ENCODE results near the gene BUD23. TPM values are rescaled to one million over a fixed set of nuclear protein-coding genes. Genes with fewer than 3 reads are reported as not detected.
"Not testable (repeated sequence)": the region's sequence is repeated elsewhere in the genome, so short reads cannot be mapped to it uniquely, and the experiment has no call there.

Gene BUD23
- total RNA-seq, 2 experiments from 2014 or later = 117 to 124 TPM

DNA sequence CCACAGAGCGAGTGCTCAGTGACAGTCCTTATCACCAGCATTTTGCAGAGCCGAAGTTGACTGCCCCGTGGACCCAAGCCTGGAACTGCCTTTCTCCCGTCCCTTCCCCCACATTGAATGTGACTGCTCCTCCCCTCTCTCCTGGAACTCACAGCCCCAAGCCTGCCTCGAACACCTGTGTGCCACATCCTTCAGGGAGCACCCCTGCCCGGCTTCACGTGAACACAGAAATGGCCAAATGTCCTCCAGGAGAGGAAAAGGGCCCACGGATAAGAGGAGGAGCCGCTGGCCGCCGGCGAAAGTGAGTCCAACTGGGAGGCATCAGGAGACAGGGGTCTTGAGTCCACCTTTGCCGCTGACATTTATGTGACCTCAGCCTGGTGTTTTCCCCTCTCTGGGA lies 19.8 kb downstream of the BUD23 start:
- no peak overlapping the region for H3K27ac Mint-ChIP-seq
- H3K9me3 Mint-ChIP-seq = no peaks in the 10 kb centered on the region

DNA sequence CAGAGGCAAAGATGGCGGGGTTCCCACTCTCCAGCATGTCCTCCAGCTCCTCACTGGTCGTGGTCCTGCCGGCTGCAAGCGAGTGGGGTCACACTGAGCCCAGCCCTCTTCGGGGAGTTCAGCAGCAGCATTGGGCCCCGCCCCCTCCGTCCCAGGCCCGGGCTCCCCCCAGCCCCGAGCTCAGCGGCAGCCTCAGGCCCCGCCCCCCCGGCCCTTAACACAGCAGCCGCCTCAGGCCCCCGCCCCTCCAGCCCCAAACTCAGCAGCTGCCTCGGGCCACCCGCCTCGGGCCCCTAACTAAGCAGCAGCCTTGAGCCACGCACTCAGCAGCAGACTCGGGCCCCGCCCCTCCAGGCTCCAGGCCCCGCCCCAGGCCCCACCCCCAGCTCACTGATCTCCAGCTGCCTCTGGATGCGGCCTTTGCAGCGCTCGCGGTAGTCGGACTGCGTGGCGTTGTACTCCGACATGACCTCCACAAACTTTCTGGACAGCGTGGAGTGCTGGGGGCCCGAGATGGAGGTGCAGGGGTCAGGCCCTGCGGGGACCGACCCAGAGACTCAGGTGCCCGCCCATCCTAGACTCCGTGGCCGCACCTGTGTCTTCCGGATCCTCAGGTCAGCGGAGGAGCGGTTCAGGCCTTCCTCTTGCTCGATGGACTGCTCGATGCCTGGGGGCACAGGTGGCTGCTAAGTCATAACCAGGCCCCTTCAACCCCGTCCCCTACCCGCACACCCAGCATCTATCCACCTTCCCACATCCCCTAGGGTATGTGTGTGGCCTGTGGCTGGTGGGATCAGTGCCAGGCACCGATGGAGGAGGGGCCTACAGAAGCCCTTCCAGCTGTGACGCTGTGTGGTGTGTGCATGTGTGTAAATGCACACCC lies 20.6 kb downstream of the BUD23 start:
- H3K27me3 Mint-ChIP-seq = no peaks in the 10 kb centered on the region
- no peak overlapping the region for H3K4me3 Mint-ChIP-seq
- H3K4me1 Mint-ChIP-seq = peaks cover 12% of the 10 kb centered on the region
- peak; percentile 43 for DNase-seq
- H3K9me3 Mint-ChIP-seq = no peaks in the 10 kb centered on the region
- peaks cover 12% of the 10 kb centered on the region for H3K36me3 Mint-ChIP-seq
- H3K27ac Mint-ChIP-seq = no peak overlapping the region

More for the DNA sequence above, 19.8 kb downstream of the BUD23 start:
- Mint-ChIP-seq H3K4me3 (no peak overlapping the region), H3K4me1 (peaks cover 12% of the 10 kb centered on the region), H3K27me3 (no peaks in the 10 kb centered on the region), H3K36me3 (peaks cover 15% of the 10 kb centered on the region)
- DNase-seq = no peak

DNA sequence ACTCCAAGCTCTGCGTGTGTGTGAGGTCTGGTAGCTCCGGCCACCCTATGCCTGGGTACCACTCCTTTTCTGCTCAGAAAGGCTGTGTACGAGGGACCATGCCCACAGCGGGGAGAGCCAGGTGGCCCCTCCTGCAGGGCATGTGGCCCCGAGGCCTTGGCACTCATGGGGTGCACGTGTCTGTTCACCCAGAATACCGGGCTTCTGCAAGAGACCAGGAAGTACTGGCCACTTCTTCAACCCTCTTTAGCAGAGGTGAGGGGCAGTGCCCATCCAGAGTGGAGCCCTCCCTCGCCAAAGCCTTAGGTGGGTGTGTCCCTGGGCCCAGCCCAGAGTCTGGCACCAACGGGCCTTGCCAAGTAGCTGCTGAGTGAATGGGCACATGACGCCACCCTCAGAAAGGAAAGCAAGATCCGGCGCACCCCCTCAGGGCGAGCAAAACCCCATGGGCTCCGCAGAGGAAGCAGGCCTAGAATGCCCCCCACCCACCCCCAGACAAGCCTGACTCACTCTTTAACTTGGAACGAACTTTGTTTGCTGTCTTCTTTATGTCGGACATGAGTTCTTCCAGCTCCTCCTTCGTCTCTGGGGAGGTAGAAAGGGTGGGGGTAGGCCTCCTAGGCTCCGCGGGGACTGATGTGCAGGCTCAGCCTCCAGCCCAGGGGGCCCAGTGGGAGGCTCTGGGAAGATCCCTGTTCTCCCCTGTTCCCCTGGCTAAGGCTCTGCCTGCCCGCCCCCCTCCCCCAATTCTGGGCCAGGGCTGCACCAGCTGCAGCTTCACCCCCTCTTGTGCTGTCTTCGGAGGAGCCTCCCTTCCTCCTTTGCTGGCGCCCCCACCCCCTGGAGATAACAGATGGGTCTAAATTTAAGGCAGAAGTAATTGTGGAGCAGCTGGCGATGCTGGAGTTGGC lies 21.5 kb downstream of the BUD23 start:
- Mint-ChIP-seq H3K27ac (no peak overlapping the region), H3K36me3 (peaks cover 12% of the 10 kb centered on the region), H3K27me3 (no peaks in the 10 kb centered on the region), H3K4me3 (no peak overlapping the region), H3K4me1 (peaks cover 12% of the 10 kb centered on the region), H3K9me3 (no peaks in the 10 kb centered on the region)
- no peak for DNase-seq

GRCh38 chr7:73705551-73705920 lies 22.1 kb downstream of the BUD23 start:
- H3K4me3 Mint-ChIP-seq = no peak overlapping the region
- no peaks in the 10 kb centered on the region for H3K9me3 Mint-ChIP-seq
- H3K36me3 Mint-ChIP-seq = peaks cover 12% of the 10 kb centered on the region
- H3K27me3 Mint-ChIP-seq = no peaks in the 10 kb centered on the region
- DNase-seq = no peak
- H3K4me1 Mint-ChIP-seq = peaks cover 12% of the 10 kb centered on the region
- no peak overlapping the region for H3K27ac Mint-ChIP-seq

- peak; percentile 27 for DNase-seq
- Mint-ChIP-seq H3K4me3 (no peak overlapping the region), H3K9me3 (no peaks in the 10 kb centered on the region), H3K36me3 (peaks cover 12% of the 10 kb centered on the region), H3K27ac (no peak overlapping the region), H3K4me1 (peaks cover 12% of the 10 kb centered on the region), H3K27me3 (no peaks in the 10 kb centered on the region)
These were observed 23.0 kb downstream of the BUD23 start for GRCh38 chr7:73706126-73707044.

DNA sequence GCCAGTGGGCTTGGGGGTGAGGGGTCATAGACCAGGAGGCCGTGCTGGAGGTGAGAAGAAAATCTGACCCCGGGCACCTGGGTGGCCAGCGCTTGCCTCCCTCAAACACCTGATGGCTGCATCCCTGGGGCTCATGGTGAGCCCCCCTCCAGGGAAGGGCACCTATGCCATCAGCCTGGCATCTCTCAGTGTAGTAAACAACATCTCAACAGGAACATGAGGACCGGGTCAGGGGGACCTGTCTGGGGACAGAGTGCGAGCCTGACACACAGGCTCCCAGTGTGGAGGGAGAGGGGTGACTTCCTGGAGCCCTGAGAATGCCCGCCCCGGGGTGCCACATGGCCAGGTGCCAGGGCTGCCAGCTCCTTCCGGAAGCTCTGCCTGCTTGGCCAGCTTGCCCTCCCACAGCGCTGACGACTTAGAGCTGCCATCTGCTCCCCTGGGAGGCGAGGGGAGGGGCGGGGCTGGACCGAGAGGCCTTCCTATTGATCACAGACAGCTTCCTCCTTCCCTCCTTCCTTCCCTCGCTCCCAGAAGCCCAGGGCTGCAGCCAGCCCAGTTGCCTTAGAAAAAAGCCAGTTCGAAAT lies 23.7 kb downstream of the BUD23 start:
- peaks cover 5% of the 10 kb centered on the region for H3K36me3 Mint-ChIP-seq
- H3K4me1 Mint-ChIP-seq = peaks cover 12% of the 10 kb centered on the region
- no peaks in the 10 kb centered on the region for H3K9me3 Mint-ChIP-seq
- H3K27me3 Mint-ChIP-seq = no peaks in the 10 kb centered on the region
- DNase-seq = no peak
- no peak overlapping the region for H3K4me3 Mint-ChIP-seq
- no peak overlapping the region for H3K27ac Mint-ChIP-seq

- Mint-ChIP-seq H3K4me1 (peaks cover 7% of the 10 kb centered on the region), H3K27me3 (no peaks in the 10 kb centered on the region), H3K9me3 (no peaks in the 10 kb centered on the region), H3K27ac (no peak overlapping the region), H3K4me3 (no peak overlapping the region), H3K36me3 (peaks cover 5% of the 10 kb centered on the region)
- DNase-seq = no peak
These were observed 25.7 kb downstream of the BUD23 start for GRCh38 chr7:73708961-73709549.

GRCh38 chr7:73712773-73713172 lies 29.4 kb downstream of the BUD23 start:
- Mint-ChIP-seq H3K4me3 (no peak overlapping the region), H3K27me3 (no peaks in the 10 kb centered on the region), H3K4me1 (peaks cover 13% of the 10 kb centered on the region), H3K9me3 (no peaks in the 10 kb centered on the region), H3K27ac (no peak overlapping the region), H3K36me3 (peaks cover 5% of the 10 kb centered on the region)
- DNase-seq = no peak

- not testable (repeated sequence) for H3K27me3 Mint-ChIP-seq, H3K9me3 Mint-ChIP-seq, H3K27ac Mint-ChIP-seq, H3K36me3 Mint-ChIP-seq, H3K4me3 Mint-ChIP-seq, DNase-seq
- peaks cover 18% of the 10 kb centered on the region for H3K4me1 Mint-ChIP-seq
These were observed 29.9 kb downstream of the BUD23 start for GRCh38 chr7:73713319-73713718.

DNA sequence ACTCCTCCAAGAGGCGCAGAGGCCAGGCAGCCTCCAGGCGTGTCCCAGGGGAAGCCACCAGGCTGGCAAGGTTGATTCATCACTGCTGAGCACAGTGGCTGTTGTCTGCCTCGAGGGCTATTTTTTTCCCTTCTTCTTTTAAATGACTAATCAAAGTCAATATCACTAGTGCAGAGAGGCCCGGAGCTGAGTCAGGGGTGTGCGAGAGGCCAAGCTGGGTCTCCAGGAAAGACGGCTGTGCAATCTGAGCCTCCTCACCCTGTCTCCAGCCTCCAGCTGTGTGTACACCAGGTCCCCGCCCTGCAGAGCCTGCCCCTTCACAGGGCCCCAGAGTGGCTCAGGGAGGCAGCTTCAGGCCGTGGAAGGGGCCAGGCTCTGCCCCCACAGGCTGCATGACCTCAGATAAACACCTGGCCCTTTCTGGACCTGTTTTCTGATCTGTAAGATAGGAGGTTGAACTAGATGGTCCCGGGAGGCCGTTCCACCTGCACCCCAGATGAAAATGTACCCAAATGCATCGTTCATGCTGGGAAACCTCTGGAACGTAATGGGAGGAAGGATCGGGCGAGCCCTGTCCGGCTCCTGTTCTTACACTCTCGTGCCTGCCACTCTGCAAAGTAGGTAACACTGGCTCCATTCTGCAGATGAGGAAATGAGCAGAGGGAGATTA lies 32.4 kb downstream of the BUD23 start:
- peak; percentile 50 for DNase-seq
- no peak overlapping the region for H3K27ac Mint-ChIP-seq

GRCh38 chr7:73716318-73716890 lies 33.0 kb downstream of the BUD23 start:
- Mint-ChIP-seq H3K36me3 (peaks cover 3% of the 10 kb centered on the region), H3K4me1 (peaks cover 23% of the 10 kb centered on the region), H3K27ac (no peak overlapping the region), H3K27me3 (peaks cover 7% of the 10 kb centered on the region), H3K9me3 (no peaks in the 10 kb centered on the region), H3K4me3 (no peak overlapping the region)
- no peak for DNase-seq

More for the DNA sequence above, 32.4 kb downstream of the BUD23 start:
- Mint-ChIP-seq H3K9me3 (no peaks in the 10 kb centered on the region), H3K27me3 (peaks cover 7% of the 10 kb centered on the region), H3K4me3 (no peak overlapping the region), H3K4me1 (peaks cover 23% of the 10 kb centered on the region), H3K36me3 (peaks cover 3% of the 10 kb centered on the region)

DNA sequence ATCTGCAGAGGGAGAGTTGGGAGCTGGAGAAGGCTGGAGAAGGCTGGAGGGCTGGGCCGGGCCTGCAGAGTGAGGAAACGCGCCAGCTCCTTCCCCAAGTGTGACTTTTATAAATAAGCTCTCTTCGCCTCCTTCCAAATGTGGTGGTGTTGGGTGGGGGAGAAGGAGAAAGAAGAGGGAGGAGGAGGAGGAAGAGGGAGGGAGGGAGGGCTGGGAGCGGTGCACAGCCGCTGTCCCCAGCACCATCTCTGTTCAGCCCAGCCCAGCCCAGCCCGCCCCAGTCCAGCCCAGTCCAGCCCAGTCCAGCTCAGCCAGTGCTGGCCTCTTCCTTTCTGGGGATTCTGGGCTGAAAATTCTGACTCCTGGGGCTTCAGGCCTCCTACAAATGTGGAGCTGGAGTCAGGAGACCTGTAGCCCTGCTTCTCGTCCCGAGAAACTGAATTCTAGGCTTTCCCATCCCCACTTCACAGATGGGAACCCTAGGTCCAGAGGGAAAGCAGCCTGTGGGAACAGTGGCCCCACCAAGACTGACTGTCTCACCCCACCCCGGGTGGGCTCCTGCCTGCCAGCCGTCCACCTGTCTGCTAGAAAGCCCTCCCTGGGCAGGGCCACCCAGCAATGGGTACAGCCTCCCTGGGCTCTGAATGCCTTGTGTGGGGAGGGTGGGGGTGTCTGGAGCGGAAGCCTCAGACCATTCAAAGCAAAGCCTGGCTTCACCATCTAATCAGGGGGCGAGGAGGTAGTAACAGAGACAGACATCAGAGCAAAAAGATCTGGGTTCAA lies 33.8 kb downstream of the BUD23 start:
- DNase-seq = no peak
- H3K4me3 Mint-ChIP-seq = no peak overlapping the region
- H3K9me3 Mint-ChIP-seq = no peaks in the 10 kb centered on the region
- peak overlapping the region; percentile 86 for H3K27ac Mint-ChIP-seq
- H3K27me3 Mint-ChIP-seq = peaks cover 7% of the 10 kb centered on the region
- peaks cover 23% of the 10 kb centered on the region for H3K4me1 Mint-ChIP-seq
- H3K36me3 Mint-ChIP-seq = peaks cover 3% of the 10 kb centered on the region

DNA sequence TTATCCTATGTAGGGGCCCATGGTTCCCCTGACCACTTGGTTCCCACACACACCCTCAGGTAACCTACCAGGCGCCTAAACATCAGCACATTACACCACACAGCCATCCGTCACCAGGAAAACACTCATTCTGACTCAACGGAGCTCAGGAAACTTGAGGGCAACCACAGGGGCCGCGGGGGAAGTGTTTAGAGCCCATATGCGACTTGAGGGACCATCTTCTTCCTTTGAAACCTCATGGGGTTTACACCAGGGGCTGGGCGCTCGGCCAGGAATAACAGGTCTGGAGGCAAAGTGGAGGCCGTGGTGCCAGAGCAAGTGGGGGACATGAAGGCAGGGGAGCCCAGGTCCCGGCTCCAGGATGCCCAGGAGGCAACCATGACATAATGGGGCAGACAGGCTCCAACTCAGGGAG lies 34.6 kb downstream of the BUD23 start:
- Mint-ChIP-seq H3K27me3 (peaks cover 13% of the 10 kb centered on the region), H3K9me3 (no peaks in the 10 kb centered on the region), H3K36me3 (peaks cover 3% of the 10 kb centered on the region), H3K4me3 (peak overlapping the region; percentile 76), H3K27ac (peak overlapping the region; percentile 86), H3K4me1 (peaks cover 23% of the 10 kb centered on the region)
- peak; percentile 83 for DNase-seq

Measured in activated naive CD8-positive, alpha-beta T cell treated with anti-CD3 and anti-CD28 coated beads for 36 hours (primary cell).